Neutrophil (primary cell): ENCODE measurements around the gene TNFRSF25.

ENCODE experiments used
- H3K27ac ChIP-seq: fragments of 200-600 bp; sonication (generic); 2 replicates; pipeline ENCODE4 v1.5.1; 2016; ENCODE audit warnings: mild to moderate bottlenecking, moderate library complexity
- H3K27me3 ChIP-seq: fragments of 200-600 bp; sonication (generic); 2 replicates; pipeline ENCODE4 v1.6.0; 2016; ENCODE audit warnings: mild to moderate bottlenecking
- H3K36me3 ChIP-seq: fragments of 200-600 bp; sonication (generic); 2 replicates; pipeline ENCODE4 v1.5.1; 2017
- H3K4me1 ChIP-seq, 2 experiments: fragments of 200-600 bp in 1 of 2; sonication (generic) in 1 of 2; 1 replicate in 1 of 2; 2 replicates in 1 of 2; pipeline versions ENCODE4 v1.5.1 to v1.6.1; 2013 to 2016; ENCODE audit warnings: low read depth in 1 of 2, low read length in 1 of 2, mild to moderate bottlenecking in 1 of 2, moderate library complexity in 1 of 2; ENCODE audit not compliant: control insufficient read depth in 1 of 2, insufficient read depth in 1 of 2
- H3K4me3 ChIP-seq, 2 experiments: fragments of 200-600 bp in 1 of 2; sonication (generic) in 1 of 2; 1 replicate in 1 of 2; 2 replicates in 1 of 2; pipeline ENCODE4 v1.5.1; 2013 to 2016; ENCODE audit warnings: low read depth in 1 of 2, low read length in 1 of 2, mild to moderate bottlenecking in 1 of 2, moderate library complexity in 1 of 2
- H3K9me3 ChIP-seq: fragments of 200-600 bp; sonication (generic); 2 replicates; pipeline ENCODE4 v1.5.1; 2016
- CTCF ChIP-seq: fragments of 200-600 bp; sonication (generic); IDR thresholded peaks from 2 replicates; pipeline ENCODE4 v1.5.1; 2016; ENCODE audit warnings: antibody characterized with exemption

TNFRSF25 gene

DNA sequence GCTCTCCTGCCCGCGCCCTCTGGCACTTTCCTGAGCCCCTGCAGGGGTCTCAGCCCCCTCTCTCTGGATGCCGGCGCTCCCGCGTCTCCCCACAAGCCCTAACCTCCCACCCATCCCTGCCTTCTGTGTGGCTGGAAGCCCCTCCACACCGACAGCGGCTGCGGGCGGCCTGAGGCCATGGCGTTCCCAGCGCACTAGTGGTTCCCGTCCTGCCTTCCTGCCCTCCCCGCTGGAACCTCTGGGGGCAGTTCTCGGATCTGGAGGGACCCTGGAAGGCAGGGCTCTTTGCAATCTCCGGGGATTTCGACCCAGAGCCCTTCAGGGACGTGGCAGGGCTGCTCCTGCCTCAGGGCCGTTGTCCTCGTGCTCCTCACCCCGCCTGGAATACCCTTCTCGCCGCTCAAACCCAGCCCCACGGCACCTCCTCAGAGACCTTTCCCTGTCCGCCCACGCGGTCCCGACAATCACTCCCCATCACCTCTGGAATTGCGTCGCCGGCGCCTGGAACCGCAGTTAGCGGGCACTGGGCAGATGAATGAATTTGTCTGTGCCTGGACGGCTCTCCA is 41.9 kb downstream of the TNFRSF25 start:
- no peak overlapping the region for H3K4me3 ChIP-seq
- no peak for TF ChIP-seq CTCF
- no peaks in the 10 kb centered on the region for H3K36me3 ChIP-seq
- no peaks in the 10 kb centered on the region for H3K9me3 ChIP-seq
- no peak overlapping the region for H3K27ac ChIP-seq
- H3K27me3 ChIP-seq: peaks cover 100% of the 10 kb centered on the region
- peaks cover 0 to 5% of the 10 kb centered on the region in 2 experiments for H3K4me1 ChIP-seq

GRCh38 chr1:6423321-6423999 is 42.5 kb downstream of the TNFRSF25 start:
- no peaks in the 10 kb centered on the region for H3K36me3 ChIP-seq
- no peaks in the 10 kb centered on the region for H3K9me3 ChIP-seq
- peaks cover 100% of the 10 kb centered on the region for H3K27me3 ChIP-seq
- H3K27ac ChIP-seq: no peak overlapping the region
- TF ChIP-seq CTCF: no peak
- H3K4me3 ChIP-seq: no peak overlapping the region
- peaks cover 0 to 5% of the 10 kb centered on the region in 2 experiments for H3K4me1 ChIP-seq

DNA sequence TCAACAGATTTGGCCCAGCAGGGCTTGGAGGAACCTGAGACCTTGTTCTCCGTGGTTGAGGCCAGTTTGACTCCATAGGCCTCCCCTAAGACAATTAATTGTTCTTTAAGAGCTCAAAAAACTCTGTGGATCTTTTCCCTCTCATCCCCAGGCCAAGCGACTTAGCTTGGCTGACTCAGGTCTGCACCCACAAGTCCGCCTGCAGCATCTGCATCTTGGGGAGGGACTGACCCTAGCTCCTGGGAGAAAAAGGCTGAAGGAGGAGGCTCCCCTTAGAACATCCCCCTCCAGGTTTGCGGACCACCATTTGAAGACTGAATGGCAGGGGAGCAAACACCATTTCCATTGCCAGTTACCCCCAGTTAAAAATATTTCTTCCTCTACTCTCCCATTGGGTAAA is 44.7 kb downstream of the TNFRSF25 start:
- Histone ChIP-seq H3K27me3 (peaks cover 100% of the 10 kb centered on the region), H3K27ac (no peak overlapping the region)
- TF ChIP-seq CTCF: no peak

GRCh38 chr1:6420454-6421042 is 45.4 kb downstream of the TNFRSF25 start:
- no peak overlapping the region for H3K27ac ChIP-seq
- no peak for TF ChIP-seq CTCF
- no peak overlapping the region for H3K4me3 ChIP-seq
- H3K4me1 ChIP-seq: peaks cover 0 to 5% of the 10 kb centered on the region in 2 experiments
- no peaks in the 10 kb centered on the region for H3K9me3 ChIP-seq
- no peaks in the 10 kb centered on the region for H3K36me3 ChIP-seq
- peaks cover 100% of the 10 kb centered on the region for H3K27me3 ChIP-seq

More for the DNA sequence above, 44.7 kb downstream of the TNFRSF25 start:
- Histone ChIP-seq H3K4me1 (peaks cover 0 to 5% of the 10 kb centered on the region in 2 experiments), H3K9me3 (no peaks in the 10 kb centered on the region), H3K4me3 (no peak overlapping the region), H3K36me3 (no peaks in the 10 kb centered on the region)

DNA sequence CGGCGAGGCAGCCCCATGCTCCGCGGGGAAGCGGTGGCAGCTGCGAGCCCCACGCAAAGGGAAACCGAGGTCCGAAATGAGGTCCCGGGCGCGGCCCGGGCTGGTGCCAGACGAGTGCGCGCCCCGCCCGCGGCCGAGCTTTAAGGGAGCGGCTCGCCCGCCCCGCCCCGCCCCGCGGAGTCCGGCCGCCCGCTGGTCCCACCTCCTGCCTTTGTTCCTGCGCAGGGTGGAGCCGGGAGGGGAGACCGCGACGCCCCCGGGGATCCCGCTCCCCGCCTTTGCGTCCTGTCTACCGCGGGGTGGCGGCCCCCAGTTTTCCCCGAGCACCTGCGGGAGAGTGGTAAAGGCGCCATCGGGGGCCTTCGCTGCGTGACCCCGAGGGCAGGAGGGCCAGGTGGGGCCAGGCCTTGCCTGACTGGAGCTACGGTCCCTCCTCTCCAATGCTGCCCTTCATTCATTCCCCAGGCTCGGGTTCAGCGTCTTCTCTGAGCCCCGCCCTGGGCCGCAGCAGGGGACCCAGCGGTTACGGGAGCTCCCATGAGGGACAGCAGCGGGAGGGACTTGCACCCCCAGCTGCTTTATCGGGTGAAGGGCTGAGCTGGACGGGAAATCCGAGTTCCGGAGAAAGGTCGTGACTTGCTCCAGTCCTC is 46.0 kb downstream of the TNFRSF25 start, which contains the start of gene HES2:
HES2 (minus strand) TSS at position 116 of the 650 bp plus-strand sequence; CDS start at position 17, 99 bp downstream.
- no peak within 1 kb of the TSS for H3K4me3 ChIP-seq
- no peak within 1 kb of the TSS for H3K27ac ChIP-seq
- H3K9me3 ChIP-seq: no peaks in the 10 kb centered on the region
- no peak for TF ChIP-seq CTCF
- H3K4me1 ChIP-seq: peaks cover 0 to 3% of the 10 kb centered on the region in 2 experiments
- H3K27me3 ChIP-seq: peaks cover 100% of the 10 kb centered on the region
- H3K36me3 ChIP-seq: no peaks in the 10 kb centered on the region
